GM13977 (cell line): ENCODE measurements around the gene LEMD1.
A peak's percentile ranks its signal among the peaks of the same experiment; 100 is the strongest.

Source experiments
- DNase-seq: peaks from one replicate; pipeline ENCODE4 v3.0.0; 2012; ENCODE audit warnings: low spot score
- CTCF ChIP-seq: IDR thresholded peaks from 2 replicates; pipeline ENCODE4 v1.5.1; 2012; ENCODE audit warnings: mild to moderate bottlenecking, control low read depth; ENCODE audit not compliant: insufficient read depth; ENCODE audit errors: extremely low read depth, missing control alignments
- in situ Hi-C: fragments of 300-500 bp; cut with MboI; formaldehyde crosslinking; loops from one replicate; pipeline ENCODE4 v1.12.0; 2022; ENCODE audit warnings: low sequenced_read_pairs, low pct_unique_long_range_greater_than_20kb, mixed read lengths, inconsistent platforms; ENCODE audit not compliant: unreplicated experiment

LEMD1 gene

DNA sequence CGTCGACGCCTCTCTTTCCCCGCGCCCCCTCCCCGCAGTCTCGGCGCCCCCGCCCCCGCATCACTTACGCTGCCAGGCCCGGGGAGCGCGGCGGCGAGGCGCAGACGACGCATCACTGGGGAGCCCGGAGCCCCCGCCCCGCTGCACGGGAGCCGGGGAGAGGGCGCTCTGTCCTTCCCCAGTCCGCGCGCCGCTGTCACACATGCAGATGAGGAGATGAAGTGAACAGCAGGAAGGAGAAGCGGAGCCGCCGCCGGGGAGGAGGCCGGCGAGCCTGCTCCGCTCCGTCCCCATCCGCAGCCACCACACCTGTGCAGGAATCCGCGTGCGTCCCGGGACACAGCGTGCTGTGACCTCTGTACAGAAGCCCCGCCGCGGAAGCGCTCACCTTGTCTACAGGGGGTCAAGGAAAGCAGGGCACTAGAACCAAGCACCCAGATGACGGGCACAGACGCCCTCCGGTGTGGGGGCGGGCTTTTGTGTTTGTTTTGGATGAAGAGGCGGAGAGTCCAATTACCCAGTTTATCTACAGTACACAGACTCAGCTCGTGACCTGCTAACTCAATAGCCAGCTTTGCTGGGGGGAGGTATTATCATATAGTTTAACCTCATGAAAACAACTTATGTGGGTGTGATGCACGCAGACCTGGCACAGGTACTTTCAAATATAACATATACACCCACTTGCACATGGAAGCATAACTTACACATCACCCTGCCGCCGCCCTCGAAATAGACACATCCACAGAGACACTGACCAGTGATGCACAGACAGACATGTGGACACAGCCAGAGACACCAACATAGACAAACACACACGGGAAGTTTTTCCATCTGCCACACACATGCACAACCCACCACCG lies 77.6 kb downstream of the LEMD1 start:
- in situ Hi-C loops = no loop called here
- DNase-seq = no peak
- TF ChIP-seq CTCF = no peak

- DNase-seq = no peak
- in situ Hi-C loops = no loop called here
- TF ChIP-seq CTCF = no peak
Measured at GRCh38 chr1:205343431-205344065, 78.3 kb downstream of the LEMD1 start.

- in situ Hi-C loops = no loop called here
- DNase-seq = no peak
- TF ChIP-seq CTCF = no peak
Measured at GRCh38 chr1:205342986-205343385, 78.9 kb downstream of the LEMD1 start.

DNA sequence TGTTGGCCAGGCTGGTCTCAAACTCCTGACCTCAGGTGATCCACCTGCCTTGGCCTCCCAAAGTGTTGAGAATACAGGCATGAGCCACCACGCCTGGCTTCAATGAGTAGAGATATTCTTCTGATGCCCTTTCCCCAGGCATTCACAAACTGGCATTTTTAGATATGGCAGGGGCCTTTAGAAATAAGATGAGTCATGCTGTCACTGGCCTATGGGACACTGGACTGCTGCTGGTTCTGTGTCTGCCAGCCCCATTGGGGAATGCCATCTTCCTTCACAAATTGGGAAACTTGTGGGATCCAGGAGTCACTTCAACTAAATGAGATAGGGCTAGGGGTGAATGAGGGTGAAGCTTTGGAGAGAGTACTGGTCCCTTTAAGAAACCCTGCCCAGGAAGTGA lies 81.2 kb downstream of the LEMD1 start:
- DNase-seq = no peak
- in situ Hi-C loops = no loop called here
- no peak for TF ChIP-seq CTCF

DNA sequence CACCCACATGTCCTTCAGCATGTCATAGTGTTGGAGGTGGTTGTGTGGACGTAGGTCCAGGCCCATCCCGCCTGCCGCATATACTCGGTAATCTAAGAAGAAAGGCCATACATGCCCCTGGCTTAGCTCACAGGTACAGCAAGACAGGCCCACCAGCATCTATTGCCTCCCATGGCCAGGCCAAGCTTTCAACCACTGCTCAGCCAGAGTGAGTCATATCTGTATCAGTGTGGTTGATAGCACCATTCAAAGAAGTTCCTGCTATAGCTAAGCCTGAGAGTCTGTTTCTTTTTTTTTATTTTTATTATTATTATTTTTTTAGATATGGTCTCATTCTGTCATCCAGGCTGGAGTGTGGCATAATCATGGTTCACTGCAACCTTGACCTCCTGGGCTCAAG lies 82.1 kb downstream of the LEMD1 start:
- in situ Hi-C loops = no loop called here
- peak; percentile 73 for DNase-seq
- TF ChIP-seq CTCF = no peak

- in situ Hi-C loops = no loop called here
- TF ChIP-seq CTCF = no peak
- no peak for DNase-seq
Measured at GRCh38 chr1:205339197-205339702, 82.6 kb downstream of the LEMD1 start.
